Kidney (tissue), 14 donors: ENCODE results near the gene AGBL1. TPM values are rescaled to one million over a fixed set of nuclear protein-coding genes. Genes with fewer than 3 reads are reported as not detected.

ENCODE experiments used
- DNase-seq, 5 donors: peaks; one replicate each; pipeline ENCODE4 v3.0.0-alpha.2; 2013 to 2020
- FAIRE-seq: peaks from 2 replicates; lab custom pipeline; 2012; peaks lifted over from hg19 to GRCh38; lab: Jason Lieb, UNC
- H3K27ac ChIP-seq, 2 donors: one replicate each; pipeline ENCODE4 v1.7.0; 2013; ENCODE audit warnings: low read depth in 2 of 2, low read length in 2 of 2, inconsistent platforms in 1 of 2
- H3K27me3 ChIP-seq: one replicate; pipeline ENCODE4 v1.7.1; 2013; ENCODE audit warnings: low read length, inconsistent platforms; ENCODE audit not compliant: control insufficient read depth, insufficient read depth
- H3K36me3 ChIP-seq, 3 donors: one replicate each; pipeline versions ENCODE4 v1.7.0 to v1.7.1; 2013; ENCODE audit warnings: low read length in 3 of 3, control low read depth in 1 of 3, inconsistent platforms in 1 of 3; ENCODE audit not compliant: insufficient read depth in 3 of 3, control insufficient read depth in 2 of 3
- H3K4me1 ChIP-seq, 3 donors: one replicate each; pipeline versions ENCODE4 v1.7.0 to v1.7.1; 2013; ENCODE audit warnings: low read length in 3 of 3, inconsistent platforms in 1 of 3, low read depth in 1 of 3; ENCODE audit not compliant: control insufficient read depth in 2 of 3, insufficient read depth in 2 of 3
- H3K4me3 ChIP-seq, 3 donors: one replicate each; pipeline versions ENCODE4 v1.7.0 to v1.8.1; 2013; ENCODE audit warnings: low read length in 3 of 3, control low read depth in 1 of 3, inconsistent platforms in 1 of 3
- H3K9ac ChIP-seq, 3 donors: one replicate each; pipeline versions ENCODE4 v1.7.0 to v1.7.1; 2013; ENCODE audit warnings: low read length in 3 of 3, control low read depth in 1 of 3, inconsistent platforms in 1 of 3
- H3K9me3 ChIP-seq, 3 donors: one replicate each; pipeline versions ENCODE4 v1.7.0 to v1.7.1; 2013; ENCODE audit warnings: low read length in 3 of 3, control low read depth in 1 of 3, inconsistent platforms in 1 of 3; ENCODE audit not compliant: control insufficient read depth in 2 of 3, insufficient read depth in 1 of 3
- CTCF ChIP-seq: IDR thresholded peaks from 3 replicates; pipeline ENCODE4 v1.5.1; 2012; ENCODE audit warnings: mild to moderate bottlenecking, moderate library complexity, borderline replicate concordance; ENCODE audit not compliant: insufficient read depth; ENCODE audit errors: extremely low read depth
- intact Hi-C: fragments of 100-400 bp; cut with DNase I; formaldehyde crosslinking; loops from one replicate; pipeline ENCODE4 v1.11.1; 2022
- polyA plus RNA-seq: library from polyadenylated mRNA; stranded (reverse); fragments of 350-450 nt; fragmentation: Illumina TruSeq; extraction: RNeasy Lipid Tissue Mini Kit (QIAGEN cat#74804); gene quantifications from one replicate; pipeline ENCODE4 v1.2.3, GENCODE V29; 2014; ENCODE audit warnings: low read depth, low replicate concordance; ENCODE audit not compliant: insufficient read depth
- total RNA-seq: library from RNA; stranded (reverse); fragmentation: NEBNext Ultra II Directional; extraction: Animal tissue kit (Norgen Biotek cat#: 25700); gene quantifications from one replicate; pipeline ENCODE4 v1.2.1, GENCODE V29; 2021
- donor health status: control.
- donor health status: control.
- donor health status: control.
- donor health status: control.
- donor health status: control.
- donor health status: DM: yes; HTN: yes; CAD: no.
- donor health status: Normal renal cell carcinoma (clear cell type).

AGBL1 gene
- total and polyA plus RNA-seq, 2 donors from 2014 or later = not detected

GRCh38 chr15:86572368-86572841 is 492.7 kb downstream of the AGBL1 start:
- Histone ChIP-seq H3K36me3 (no peaks in the 10 kb centered on the region), H3K27ac (no peak overlapping the region), H3K9me3 (no peaks in the 10 kb centered on the region), H3K4me3 (no peak overlapping the region), H3K4me1 (no peaks in the 10 kb centered on the region), H3K9ac (no peak overlapping the region), H3K27me3 (no peaks in the 10 kb centered on the region)
- no peak for TF ChIP-seq CTCF
- FAIRE-seq (no peak), DNase-seq (peak in 1 of 5 donors; percentile 73)
- intact Hi-C loops = no loop called here

- no peak for FAIRE-seq
- H3K9me3 ChIP-seq = no peaks in the 10 kb centered on the region
- no peak overlapping the region for H3K9ac ChIP-seq
- H3K4me3 ChIP-seq = no peak overlapping the region
- DNase-seq = no peak
- H3K36me3 ChIP-seq = no peaks in the 10 kb centered on the region
- intact Hi-C loops = no loop called here
- H3K4me1 ChIP-seq = no peaks in the 10 kb centered on the region
- no peak for TF ChIP-seq CTCF
- no peak overlapping the region for H3K27ac ChIP-seq
- no peaks in the 10 kb centered on the region for H3K27me3 ChIP-seq
These were observed 493.8 kb downstream of the AGBL1 start for GRCh38 chr15:86573476-86573875.

GRCh38 chr15:86588413-86588812 is 508.7 kb downstream of the AGBL1 start:
- H3K27me3 ChIP-seq = no peaks in the 10 kb centered on the region
- FAIRE-seq = no peak
- no peak for TF ChIP-seq CTCF
- no peak overlapping the region for H3K27ac ChIP-seq
- H3K36me3 ChIP-seq = no peaks in the 10 kb centered on the region
- intact Hi-C loops = no loop called here
- H3K9me3 ChIP-seq = no peaks in the 10 kb centered on the region
- DNase-seq = no peak
- no peaks in the 10 kb centered on the region for H3K4me1 ChIP-seq
- no peak overlapping the region for H3K9ac ChIP-seq
- H3K4me3 ChIP-seq = no peak overlapping the region

GRCh38 chr15:86590461-86590860 is 510.8 kb downstream of the AGBL1 start:
- H3K27me3 ChIP-seq = no peaks in the 10 kb centered on the region
- H3K9me3 ChIP-seq = no peaks in the 10 kb centered on the region
- TF ChIP-seq CTCF = no peak
- no peak overlapping the region for H3K9ac ChIP-seq
- DNase-seq (no peak), FAIRE-seq (no peak)
- no peak overlapping the region for H3K4me3 ChIP-seq
- H3K4me1 ChIP-seq = no peaks in the 10 kb centered on the region
- no peaks in the 10 kb centered on the region for H3K36me3 ChIP-seq
- intact Hi-C loops = no loop called here
- H3K27ac ChIP-seq = no peak overlapping the region
